Kidney tubule cell (primary cell): ENCODE data around the gene ANKRD12.
"Not testable (repeated sequence)": the region's sequence is repeated elsewhere in the genome, so short reads cannot be mapped to it uniquely, and the experiment has no call there.

Experiments
- DNase-seq: peaks from one replicate; pipeline ENCODE4 v3.0.0-alpha.2; 2018; ENCODE audit warnings: low spot score

The ANKRD12 gene

DNA sequence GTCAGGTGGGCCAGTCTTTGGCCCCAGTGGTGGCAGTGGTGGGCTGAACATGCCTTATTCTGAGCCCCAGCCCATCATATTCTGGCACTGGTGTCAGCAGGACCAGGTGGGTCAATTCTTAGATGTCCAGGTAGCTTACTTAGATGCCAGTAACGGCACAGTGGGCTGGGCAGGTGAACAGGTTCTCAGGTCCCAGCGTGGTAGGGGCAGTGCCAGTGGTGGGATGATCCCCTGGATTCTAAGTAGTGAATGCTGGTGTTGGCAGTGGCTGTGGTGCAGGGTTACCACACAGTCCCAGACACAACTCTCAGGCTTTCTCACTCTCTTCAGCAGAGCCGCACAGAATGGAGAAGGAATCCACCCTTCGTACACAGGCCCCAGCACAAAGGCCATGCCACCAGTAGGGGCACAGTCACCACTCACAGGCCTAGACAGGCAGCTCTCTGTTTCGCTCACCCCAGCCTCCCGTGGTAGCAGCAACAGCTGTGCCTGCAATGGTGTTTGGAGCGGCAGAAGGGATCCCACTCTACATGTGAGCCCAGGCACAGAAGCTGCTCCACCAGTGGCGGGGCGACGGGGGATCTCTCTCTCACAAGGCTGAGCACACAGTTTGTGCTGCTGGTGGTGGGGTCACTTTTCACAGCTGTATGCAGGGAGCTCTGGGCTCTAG lies 97.3 kb downstream of the ANKRD12 start:
- no peak for DNase-seq

- DNase-seq = no peak
Observed at GRCh38 chr18:9234528-9234927, 97.9 kb downstream of the ANKRD12 start.

DNA sequence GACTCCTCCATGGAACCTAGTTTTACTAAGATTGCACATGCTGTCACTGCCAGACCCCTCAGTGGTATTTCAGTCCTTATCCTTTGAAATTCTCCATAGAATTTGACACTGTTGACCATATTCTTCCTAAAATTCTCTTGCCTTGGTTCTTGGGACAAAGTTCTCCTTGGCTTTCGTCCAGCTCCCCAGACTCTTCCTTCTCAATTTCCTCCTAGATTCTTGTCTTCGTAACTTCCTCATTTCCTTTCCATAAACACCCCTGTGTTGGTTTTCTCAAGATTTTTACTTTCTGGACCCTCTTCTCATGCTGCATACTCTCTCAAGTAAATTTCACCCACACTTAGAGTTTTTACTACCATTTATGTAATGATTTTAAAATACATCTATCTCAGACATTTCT lies 101.4 kb downstream of the ANKRD12 start:
- DNase-seq = no peak

GRCh38 chr18:9239720-9240119 lies 103.1 kb downstream of the ANKRD12 start:
- no peak for DNase-seq

- no peak for DNase-seq
Observed at GRCh38 chr18:9240270-9240669, 103.7 kb downstream of the ANKRD12 start.

DNA sequence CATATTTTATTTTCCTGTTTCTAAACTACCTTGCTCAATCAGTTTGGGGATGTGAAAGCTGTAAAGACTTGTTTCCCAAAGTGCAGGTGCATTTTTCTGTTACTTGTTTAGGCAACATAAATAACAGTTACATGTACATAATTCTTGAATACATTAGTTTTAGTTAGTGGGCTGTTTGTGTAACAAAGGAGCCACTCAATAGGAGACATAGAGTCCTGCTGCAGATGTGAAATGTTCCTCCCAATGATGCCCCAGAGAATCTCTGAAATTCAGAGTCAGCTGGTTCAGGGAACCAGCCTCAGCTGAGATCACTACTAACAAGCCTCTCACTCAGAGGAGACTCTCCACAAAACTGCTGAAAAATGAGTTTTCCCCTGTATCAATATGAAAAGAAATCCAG lies 106.4 kb downstream of the ANKRD12 start:
- no peak for DNase-seq

GRCh38 chr18:9244376-9244775 lies 107.8 kb downstream of the ANKRD12 start:
- no peak for DNase-seq

DNA sequence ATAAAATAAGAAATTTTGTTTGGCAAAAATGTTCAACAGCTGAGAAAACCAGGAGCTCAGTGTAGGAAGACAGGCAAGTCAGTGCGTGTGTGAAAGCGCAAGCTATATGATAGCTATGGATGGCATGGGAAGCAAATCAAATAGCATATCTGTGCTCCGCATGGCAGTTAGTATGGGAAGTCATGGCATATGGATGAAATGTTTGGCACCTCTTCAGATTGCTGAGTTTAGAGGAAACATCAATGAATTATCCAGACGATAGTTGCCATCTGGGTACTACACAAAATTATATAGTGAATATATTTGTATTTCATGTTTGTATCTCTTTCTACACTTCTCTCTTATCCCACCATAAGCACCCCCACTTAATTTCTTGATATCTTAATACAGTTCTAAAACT lies 112.1 kb downstream of the ANKRD12 start:
- DNase-seq = no peak

- no peak for DNase-seq
Observed at GRCh38 chr18:9249254-9249653, 112.7 kb downstream of the ANKRD12 start.

GRCh38 chr18:9259173-9259572 lies 122.6 kb downstream of the ANKRD12 start:
- no peak for DNase-seq

DNA sequence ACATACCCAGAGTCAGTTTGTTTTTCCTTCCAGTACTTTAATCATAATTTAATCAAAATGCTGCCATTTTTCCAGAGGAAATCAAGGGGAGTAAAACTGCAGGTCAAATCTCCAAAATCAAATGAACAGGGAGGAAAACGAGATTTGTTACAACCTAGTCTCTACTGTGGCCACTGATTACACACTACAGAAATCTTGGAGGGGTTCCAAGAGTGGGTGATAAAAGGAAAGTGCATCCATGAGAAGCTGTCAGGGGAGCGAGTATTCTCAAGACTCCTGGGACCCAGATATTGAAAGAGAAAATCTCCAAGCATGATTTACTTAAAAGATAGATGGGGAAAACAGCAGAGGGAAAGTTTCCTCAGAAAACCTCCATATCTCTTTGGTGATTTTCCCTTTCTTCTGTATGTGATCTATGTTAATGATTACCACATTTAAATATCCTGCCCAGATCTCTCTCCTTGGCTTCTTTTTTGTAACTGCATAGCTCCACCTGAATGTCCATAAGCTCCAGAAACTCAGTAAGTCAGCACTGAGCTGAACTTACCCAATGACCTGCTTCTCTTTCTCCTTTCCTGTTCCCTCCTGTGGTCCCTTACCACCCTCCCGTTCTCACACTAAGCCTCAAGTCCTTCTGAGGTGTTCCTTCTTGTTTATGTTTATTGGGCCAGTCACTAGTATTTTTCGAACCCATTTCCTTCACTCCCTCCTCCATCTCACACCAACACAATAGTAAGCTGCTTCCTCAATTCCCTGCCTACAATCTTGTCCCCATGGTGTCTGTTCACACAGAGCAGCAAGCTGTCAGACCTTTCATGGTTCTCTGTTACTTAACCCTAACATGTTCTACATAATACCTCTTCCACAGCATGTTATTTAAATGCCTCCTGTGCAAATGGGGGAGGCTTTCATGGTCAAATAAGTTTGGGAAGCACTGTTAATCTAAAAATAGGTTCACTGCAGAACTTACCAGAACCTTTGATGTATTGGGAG lies 124.1 kb downstream of the ANKRD12 start:
- peak; percentile 34 for DNase-seq

GRCh38 chr18:9263264-9263663 lies 126.7 kb downstream of the ANKRD12 start:
- DNase-seq = no peak

DNA sequence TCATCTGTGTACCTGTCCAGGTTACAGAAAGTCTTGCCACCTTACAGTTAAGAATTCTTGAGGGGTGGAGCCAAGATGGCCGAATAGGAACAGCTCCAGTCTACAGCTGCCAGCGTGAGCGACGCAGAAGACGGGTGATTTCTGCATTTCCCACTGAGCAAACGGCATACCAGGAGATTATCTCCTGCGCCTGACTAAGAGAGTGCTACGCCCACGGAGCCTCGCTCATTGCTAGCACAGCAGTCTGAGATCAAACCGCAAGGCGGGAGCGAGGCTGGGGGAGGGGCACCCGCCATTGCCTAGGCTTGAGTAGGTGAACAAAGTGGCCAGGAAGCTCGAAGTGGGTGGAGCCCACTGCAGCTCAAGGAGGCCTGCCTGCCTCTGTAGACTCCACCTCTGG lies 128.2 kb downstream of the ANKRD12 start:
- not testable (repeated sequence) for DNase-seq

GRCh38 chr18:9273221-9273620 lies 136.6 kb downstream of the ANKRD12 start:
- DNase-seq = no peak

GRCh38 chr18:9275890-9276289 lies 139.3 kb downstream of the ANKRD12 start:
- DNase-seq = no peak

DNA sequence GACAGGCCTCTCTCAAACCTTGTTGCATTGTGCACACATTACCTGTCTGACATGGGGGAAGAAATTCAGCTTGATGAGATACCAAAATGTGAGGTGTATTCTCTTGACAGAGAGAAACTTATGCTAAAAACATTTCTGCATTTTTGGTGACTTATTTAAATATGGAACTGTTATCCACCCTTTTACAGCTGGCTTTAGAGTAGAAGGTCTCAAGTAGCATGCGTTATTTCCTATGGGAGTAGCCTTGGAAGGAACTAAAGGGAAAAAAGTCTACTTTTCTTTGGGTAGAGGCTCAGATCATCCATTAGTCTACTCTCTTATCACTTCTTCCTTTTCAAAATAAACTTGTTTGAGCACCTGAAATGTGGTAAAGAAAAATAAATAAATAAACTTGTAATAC lies 141.4 kb downstream of the ANKRD12 start:
- no peak for DNase-seq

DNA sequence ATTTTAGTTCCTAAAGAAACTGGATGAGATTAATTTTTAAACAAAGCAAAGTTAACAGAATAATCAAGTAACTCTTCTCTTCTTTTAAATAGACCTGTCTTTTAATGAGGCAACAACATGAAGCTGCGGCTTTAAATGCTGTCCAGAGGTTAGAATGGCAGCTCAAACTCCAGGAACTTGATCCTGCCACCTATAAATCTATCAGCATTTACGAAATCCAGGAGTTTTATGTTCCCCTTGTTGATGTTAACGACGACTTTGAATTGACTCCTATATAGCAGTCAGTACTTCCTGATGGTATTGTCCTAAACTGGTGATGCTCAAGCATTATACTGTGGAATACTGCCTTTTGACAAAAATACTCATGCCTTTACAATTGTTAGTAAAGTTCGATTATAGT lies 144.3 kb downstream of the ANKRD12 start:
- no peak for DNase-seq

DNA sequence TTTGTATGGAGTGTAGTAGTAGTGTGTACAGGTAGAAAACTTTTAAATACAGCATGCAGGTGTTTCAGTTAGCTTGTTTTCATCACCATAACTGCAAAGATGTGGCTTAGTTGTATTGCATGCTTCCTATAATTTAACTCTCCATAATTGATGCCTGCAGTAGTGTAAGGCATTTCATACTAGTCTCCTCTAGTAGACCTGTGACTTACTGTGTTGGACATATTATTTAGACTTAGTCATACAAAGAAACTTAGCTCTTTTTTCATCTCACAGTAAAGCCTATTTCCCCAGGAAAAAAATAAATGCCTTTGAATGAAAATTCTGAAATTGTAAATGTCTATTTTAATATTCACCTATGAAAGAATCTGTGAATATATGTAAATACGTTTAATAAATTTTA lies 145.2 kb downstream of the ANKRD12 start:
- no peak for DNase-seq

DNA sequence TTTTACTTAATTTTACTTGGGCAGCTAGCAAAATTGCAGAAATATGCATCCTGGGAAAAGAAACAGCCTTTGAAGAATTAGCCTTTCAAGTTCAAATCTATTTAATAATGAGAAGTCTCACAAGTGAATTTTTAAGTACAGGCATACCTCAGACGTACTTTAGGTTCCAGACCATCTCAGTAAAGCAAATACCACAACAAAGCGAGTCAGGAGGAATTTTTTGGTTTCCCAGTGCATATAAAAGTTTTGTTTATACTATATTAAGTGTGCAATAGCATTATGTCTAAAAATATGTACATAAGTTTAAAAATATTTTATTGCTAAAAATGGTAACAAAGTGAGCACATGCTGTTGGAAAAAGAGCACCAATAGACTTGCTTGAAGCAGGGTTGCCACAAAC lies 147.2 kb downstream of the ANKRD12 start:
- no peak for DNase-seq

- DNase-seq = no peak
Observed at GRCh38 chr18:9285604-9286003, 149.0 kb downstream of the ANKRD12 start.

DNA sequence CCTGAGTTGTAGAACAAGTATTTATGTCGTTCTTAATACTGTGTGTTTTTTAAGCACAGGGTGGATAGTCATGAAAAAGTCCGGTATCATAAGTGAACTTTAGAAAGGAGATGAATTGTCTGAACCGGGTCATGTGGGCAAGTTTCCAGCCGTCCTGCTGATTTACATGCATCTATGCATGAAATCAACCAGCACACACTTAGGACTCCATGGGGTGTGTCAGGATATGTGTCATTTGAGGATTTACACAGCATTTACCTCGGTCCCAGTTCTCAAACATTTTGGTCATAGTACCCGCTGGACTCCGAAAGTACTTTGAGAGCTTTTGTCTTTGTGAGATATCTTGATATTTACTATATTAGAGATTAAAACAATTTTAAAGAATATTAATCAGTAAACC lies 150.5 kb downstream of the ANKRD12 start:
- DNase-seq = no peak

DNA sequence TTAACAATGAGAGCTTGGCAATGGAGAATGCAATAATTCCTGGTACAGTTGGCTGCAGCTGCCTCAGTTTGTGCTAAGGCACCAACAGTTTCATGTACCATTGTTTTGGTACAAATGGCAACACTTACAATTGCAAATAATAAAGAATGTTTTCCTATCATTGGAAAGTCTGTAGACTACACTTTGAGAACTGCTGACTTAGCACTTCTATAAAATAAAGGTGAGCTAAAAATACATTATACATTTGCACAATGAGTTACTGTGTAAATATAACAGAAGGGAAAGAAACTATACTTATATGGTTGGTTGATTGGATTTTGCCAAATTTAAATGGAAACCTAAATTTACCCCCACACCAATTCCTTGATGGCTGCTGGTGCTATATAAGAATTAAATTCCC lies 153.1 kb downstream of the ANKRD12 start:
- DNase-seq = no peak

DNA sequence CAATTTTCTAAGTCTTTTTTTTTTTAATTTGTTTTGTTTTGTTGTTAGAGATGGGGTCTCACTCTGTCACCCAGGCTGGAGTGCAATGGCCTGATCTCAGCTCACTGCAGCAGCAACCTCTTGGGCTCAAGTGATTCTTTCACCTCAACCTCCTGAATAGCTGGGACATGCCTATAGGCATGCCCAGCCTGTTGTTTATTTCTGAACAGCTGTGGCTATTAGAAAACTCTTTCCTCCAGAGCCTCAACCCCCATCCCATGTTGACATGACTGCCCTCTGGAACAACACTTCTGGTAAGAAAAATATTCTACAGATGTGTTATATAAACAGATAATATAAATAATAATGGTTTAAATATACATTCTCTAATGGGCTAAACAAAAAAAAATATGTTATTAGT lies 153.6 kb downstream of the ANKRD12 start:
- DNase-seq = no peak
